Measurements from ENCODE around the gene CSTF3.
"Not testable (repeated sequence)": the region's sequence is repeated elsewhere in the genome, so short reads cannot be mapped to it uniquely, and the experiment has no call there.

The CSTF3 gene

DNA sequence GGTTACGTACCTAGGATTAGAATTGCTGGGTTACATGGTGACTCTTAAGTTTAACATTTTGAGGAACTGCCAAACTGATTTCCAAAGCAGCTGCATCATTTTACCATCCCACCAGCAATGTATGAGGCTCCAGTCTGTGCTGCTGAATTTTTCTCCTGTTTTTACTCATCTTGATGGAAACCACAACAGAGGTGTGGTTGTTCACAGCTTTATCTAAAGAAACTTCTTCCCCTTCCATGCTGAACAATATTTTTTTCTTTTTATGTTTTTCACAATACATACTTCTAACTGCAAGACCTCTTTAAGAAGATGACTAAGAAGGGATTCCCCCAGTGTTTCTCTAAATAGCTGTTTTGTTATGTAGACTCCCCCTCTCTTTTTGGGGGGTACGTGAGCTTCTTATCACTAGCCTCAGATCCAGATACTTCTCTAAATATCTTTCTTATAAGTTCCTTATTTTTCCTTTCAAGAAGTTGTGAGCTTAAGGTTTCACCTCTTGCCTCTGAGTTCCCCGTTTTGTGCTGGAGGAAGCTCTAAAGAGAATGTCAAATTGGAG is 97.9 kb downstream of the CSTF3 start:
- Histone ChIP-seq H3K36me3 (ENCODE audit: control insufficient read depth in 1 of 2, insufficient read depth in 2 of 2, low read length in 2 of 2) (peaks cover 4 to 22% of the 10 kb centered on the region in 2 donors), H3K4me1 (ENCODE audit: control insufficient read depth in 1 of 2, insufficient read depth in 2 of 2, low read length in 2 of 2) (peaks cover 18 to 21% of the 10 kb centered on the region in 2 donors), H3K27me3 (ENCODE audit: control insufficient read depth in 1 of 2, insufficient read depth in 2 of 2, low read length in 2 of 2) (no peaks in the 10 kb centered on the region), H3K4me3 (ENCODE audit: low read depth in 1 of 2, low read length in 2 of 2) (no peak overlapping the region), H3K9me3 (ENCODE audit: control insufficient read depth in 1 of 2, low read length in 2 of 2) (no peaks in the 10 kb centered on the region), H3K9ac (ENCODE audit: low read depth in 1 of 2, low read length in 2 of 2) (no peak overlapping the region), H3K27ac (ENCODE audit: low read depth, low read length) (no peak overlapping the region)

DNA sequence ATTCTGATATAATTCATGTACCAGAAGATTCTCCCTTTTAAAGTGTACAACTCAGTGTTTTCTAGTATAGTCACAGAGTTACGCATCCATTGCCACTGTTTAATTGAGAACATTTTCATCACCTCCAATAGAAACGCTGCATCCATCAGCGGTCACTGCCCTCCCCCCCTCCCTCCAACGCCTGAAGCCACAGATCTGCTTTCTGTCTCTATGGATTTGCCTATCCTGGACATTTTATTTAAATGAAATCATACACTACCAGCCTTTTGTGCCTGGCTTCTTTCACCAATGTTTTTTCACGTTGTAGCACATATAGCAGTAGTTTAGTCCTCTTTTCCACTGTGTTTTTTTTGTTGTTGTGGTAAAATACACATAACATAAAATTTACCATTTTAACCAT is 99.1 kb downstream of the CSTF3 start:
- peaks cover 2 to 18% of the 10 kb centered on the region in 2 donors for H3K36me3 ChIP-seq (ENCODE audit: control insufficient read depth in 1 of 2, insufficient read depth in 2 of 2, low read length in 2 of 2)
- no peaks in the 10 kb centered on the region for H3K27me3 ChIP-seq (ENCODE audit: control insufficient read depth in 1 of 2, insufficient read depth in 2 of 2, low read length in 2 of 2)
- H3K9ac ChIP-seq (ENCODE audit: low read depth in 1 of 2, low read length in 2 of 2) = no peak overlapping the region
- peaks cover 18 to 21% of the 10 kb centered on the region in 2 donors for H3K4me1 ChIP-seq (ENCODE audit: control insufficient read depth in 1 of 2, insufficient read depth in 2 of 2, low read length in 2 of 2)
- H3K4me3 ChIP-seq (ENCODE audit: low read depth in 1 of 2, low read length in 2 of 2) = no peak overlapping the region
- no peak overlapping the region for H3K27ac ChIP-seq (ENCODE audit: low read depth, low read length)
- H3K9me3 ChIP-seq (ENCODE audit: control insufficient read depth in 1 of 2, low read length in 2 of 2) = no peaks in the 10 kb centered on the region

DNA sequence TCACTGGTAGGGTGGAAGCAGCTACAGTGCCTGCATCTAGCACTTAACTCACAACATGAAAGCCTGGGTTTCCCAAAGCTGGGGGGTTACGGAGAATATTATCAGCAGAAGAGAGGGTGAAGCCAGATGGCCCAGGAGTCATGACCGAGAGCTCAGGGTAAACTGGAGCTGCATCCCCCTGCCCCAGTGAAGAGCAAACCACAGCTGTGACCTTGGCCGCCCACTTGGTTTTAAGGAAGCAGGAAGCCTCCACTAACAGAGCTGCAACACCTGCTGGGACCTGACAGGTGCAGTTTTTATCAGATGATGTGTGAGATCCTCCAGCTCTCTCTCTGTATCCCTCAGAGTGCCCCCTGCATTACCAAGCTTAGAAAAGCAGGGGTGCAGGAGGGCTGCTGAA is 101.0 kb downstream of the CSTF3 start:
- no peak overlapping the region for H3K4me3 ChIP-seq (ENCODE audit: low read depth in 1 of 2, low read length in 2 of 2)
- H3K27ac ChIP-seq (ENCODE audit: low read depth, low read length) = no peak overlapping the region
- H3K9me3 ChIP-seq (ENCODE audit: control insufficient read depth in 1 of 2, low read length in 2 of 2) = no peaks in the 10 kb centered on the region
- H3K9ac ChIP-seq (ENCODE audit: low read depth in 1 of 2, low read length in 2 of 2) = no peak overlapping the region
- peaks cover 2 to 10% of the 10 kb centered on the region in 2 donors for H3K36me3 ChIP-seq (ENCODE audit: control insufficient read depth in 1 of 2, insufficient read depth in 2 of 2, low read length in 2 of 2)
- H3K27me3 ChIP-seq (ENCODE audit: control insufficient read depth in 1 of 2, insufficient read depth in 2 of 2, low read length in 2 of 2) = no peaks in the 10 kb centered on the region
- peaks cover 18 to 21% of the 10 kb centered on the region in 2 donors for H3K4me1 ChIP-seq (ENCODE audit: control insufficient read depth in 1 of 2, insufficient read depth in 2 of 2, low read length in 2 of 2)

DNA sequence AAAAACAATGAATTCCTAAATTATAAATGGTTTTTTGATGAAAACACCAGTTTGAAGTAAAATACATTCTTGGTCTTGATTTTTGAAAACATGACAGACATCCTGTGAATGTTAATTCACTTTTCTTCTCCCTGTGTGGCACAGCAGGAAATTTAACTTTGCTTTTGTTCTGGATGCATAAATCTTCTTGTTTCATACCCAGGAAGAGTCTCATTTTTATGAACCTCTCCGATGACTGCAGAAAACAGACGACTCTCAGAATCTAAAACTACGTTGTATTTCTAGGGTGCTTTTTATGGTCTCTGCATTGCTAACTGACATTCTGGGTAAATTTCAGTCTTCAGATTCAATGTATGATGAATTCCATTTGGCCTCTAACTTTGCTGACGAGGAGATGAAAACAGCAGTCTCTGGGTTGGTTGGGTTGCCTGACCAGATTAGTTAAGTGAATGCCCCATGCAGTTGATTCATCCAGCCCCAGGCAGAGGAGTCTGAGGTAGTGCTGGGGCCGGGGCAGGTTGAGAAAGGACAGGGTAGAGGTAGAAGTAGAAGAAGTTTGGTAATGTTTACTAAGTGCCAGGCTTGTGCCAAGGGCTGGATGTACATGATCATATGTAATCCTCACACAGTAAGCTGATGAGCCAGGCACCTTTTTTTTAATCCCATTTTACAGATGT is 101.8 kb downstream of the CSTF3 start:
- H3K9me3 ChIP-seq (ENCODE audit: control insufficient read depth in 1 of 2, low read length in 2 of 2) = no peaks in the 10 kb centered on the region
- peaks cover 15 to 18% of the 10 kb centered on the region in 2 donors for H3K4me1 ChIP-seq (ENCODE audit: control insufficient read depth in 1 of 2, insufficient read depth in 2 of 2, low read length in 2 of 2)
- H3K27ac ChIP-seq (ENCODE audit: low read depth, low read length) = no peak overlapping the region
- H3K4me3 ChIP-seq (ENCODE audit: low read depth in 1 of 2, low read length in 2 of 2) = no peak overlapping the region
- no peaks in the 10 kb centered on the region for H3K27me3 ChIP-seq (ENCODE audit: control insufficient read depth in 1 of 2, insufficient read depth in 2 of 2, low read length in 2 of 2)
- H3K36me3 ChIP-seq (ENCODE audit: control insufficient read depth in 1 of 2, insufficient read depth in 2 of 2, low read length in 2 of 2) = peaks cover 2 to 10% of the 10 kb centered on the region in 2 donors
- no peak overlapping the region for H3K9ac ChIP-seq (ENCODE audit: low read depth in 1 of 2, low read length in 2 of 2)

DNA sequence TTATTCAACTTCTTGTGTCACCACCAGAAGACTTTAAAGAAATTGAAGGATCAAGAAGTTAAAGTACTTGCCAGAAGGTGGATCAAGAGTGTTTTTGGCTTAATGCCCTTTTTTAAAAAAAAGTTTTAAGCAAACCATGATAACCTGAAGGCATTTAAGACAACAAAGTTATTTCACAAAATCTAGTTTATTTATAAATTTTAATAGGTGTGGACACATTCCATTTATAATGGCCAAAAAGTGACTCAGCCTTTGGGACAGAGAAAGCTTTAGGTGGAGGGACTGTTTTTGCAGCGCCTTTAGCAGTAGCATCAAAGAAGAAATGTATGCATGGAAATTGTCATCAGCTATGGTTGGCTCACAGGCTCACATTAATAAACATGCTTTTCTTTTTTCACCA is 104.0 kb downstream of the CSTF3 start:
- Histone ChIP-seq H3K9ac (ENCODE audit: low read depth in 1 of 2, low read length in 2 of 2) (no peak overlapping the region), H3K4me1 (ENCODE audit: control insufficient read depth in 1 of 2, insufficient read depth in 2 of 2, low read length in 2 of 2) (peaks cover 12 to 15% of the 10 kb centered on the region in 2 donors), H3K36me3 (ENCODE audit: control insufficient read depth in 1 of 2, insufficient read depth in 2 of 2, low read length in 2 of 2) (peaks cover 0 to 7% of the 10 kb centered on the region in 2 donors), H3K4me3 (ENCODE audit: low read depth in 1 of 2, low read length in 2 of 2) (no peak overlapping the region), H3K27ac (ENCODE audit: low read depth, low read length) (no peak overlapping the region), H3K9me3 (ENCODE audit: control insufficient read depth in 1 of 2, low read length in 2 of 2) (no peaks in the 10 kb centered on the region), H3K27me3 (ENCODE audit: control insufficient read depth in 1 of 2, insufficient read depth in 2 of 2, low read length in 2 of 2) (no peaks in the 10 kb centered on the region)

GRCh38 chr11:33055375-33055774 is 105.9 kb downstream of the CSTF3 start:
- peaks cover 1 to 6% of the 10 kb centered on the region in 2 donors for H3K4me1 ChIP-seq (ENCODE audit: control insufficient read depth in 1 of 2, insufficient read depth in 2 of 2, low read length in 2 of 2)
- no peak overlapping the region for H3K4me3 ChIP-seq (ENCODE audit: low read depth in 1 of 2, low read length in 2 of 2)
- H3K36me3 ChIP-seq (ENCODE audit: control insufficient read depth in 1 of 2, insufficient read depth in 2 of 2, low read length in 2 of 2) = peaks cover 0 to 6% of the 10 kb centered on the region in 2 donors
- no peak overlapping the region for H3K9ac ChIP-seq (ENCODE audit: low read depth in 1 of 2, low read length in 2 of 2)
- H3K9me3 ChIP-seq (ENCODE audit: control insufficient read depth in 1 of 2, low read length in 2 of 2) = no peaks in the 10 kb centered on the region
- no peaks in the 10 kb centered on the region for H3K27me3 ChIP-seq (ENCODE audit: control insufficient read depth in 1 of 2, insufficient read depth in 2 of 2, low read length in 2 of 2)
- no peak overlapping the region for H3K27ac ChIP-seq (ENCODE audit: low read depth, low read length)

GRCh38 chr11:33052231-33052630 is 109.0 kb downstream of the CSTF3 start:
- Histone ChIP-seq H3K36me3 (ENCODE audit: control insufficient read depth in 1 of 2, insufficient read depth in 2 of 2, low read length in 2 of 2) (peaks cover 0 to 2% of the 10 kb centered on the region in 2 donors), H3K9me3 (ENCODE audit: control insufficient read depth in 1 of 2, low read length in 2 of 2) (no peaks in the 10 kb centered on the region), H3K27ac (ENCODE audit: low read depth, low read length) (no peak overlapping the region), H3K9ac (ENCODE audit: low read depth in 1 of 2, low read length in 2 of 2) (no peak overlapping the region), H3K4me1 (ENCODE audit: control insufficient read depth in 1 of 2, insufficient read depth in 2 of 2, low read length in 2 of 2) (peaks cover 0 to 4% of the 10 kb centered on the region in 2 donors), H3K27me3 (ENCODE audit: control insufficient read depth in 1 of 2, insufficient read depth in 2 of 2, low read length in 2 of 2) (no peaks in the 10 kb centered on the region), H3K4me3 (ENCODE audit: low read depth in 1 of 2, low read length in 2 of 2) (no peak overlapping the region)

DNA sequence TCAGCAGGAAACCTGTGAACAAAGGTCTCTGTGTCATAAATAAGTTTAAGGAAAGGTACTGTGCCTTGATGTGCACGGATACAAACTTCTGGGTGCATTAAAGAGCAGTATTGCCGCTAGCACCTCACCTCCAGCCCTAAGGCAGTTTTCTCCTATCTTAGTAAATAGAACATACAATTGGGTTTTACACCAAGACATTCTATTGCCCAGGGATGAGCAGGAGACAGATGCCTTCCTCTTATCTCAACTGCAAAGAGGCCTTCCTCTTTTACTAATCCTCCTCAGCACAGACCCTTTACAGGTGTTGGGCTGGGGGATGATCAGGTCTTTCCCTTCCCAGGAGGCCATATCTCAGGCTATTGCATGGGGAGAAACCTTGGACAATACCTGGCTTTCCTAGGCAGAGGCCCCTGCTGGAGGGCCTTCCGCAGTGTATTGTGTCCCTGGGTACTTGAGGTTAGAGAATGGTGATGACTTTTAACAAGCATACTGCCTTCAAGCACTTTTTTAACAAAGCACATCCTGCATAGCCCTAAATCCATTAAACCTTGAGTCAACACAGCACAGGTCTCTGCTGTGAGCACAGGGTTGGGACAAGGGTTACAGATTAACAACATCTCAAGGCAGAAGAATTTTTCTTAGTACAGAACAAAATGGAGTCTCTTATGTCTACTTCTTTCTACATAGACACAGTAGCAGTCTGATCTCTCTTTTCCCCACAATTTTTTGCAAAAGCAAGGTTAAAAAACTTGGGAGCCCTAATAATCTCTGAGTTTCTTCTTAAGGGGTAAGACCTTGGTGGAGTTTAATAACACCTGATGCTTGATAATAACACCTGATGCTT is 111.5 kb downstream of the CSTF3 start:
- not testable (repeated sequence) for H3K27me3 ChIP-seq (ENCODE audit: control insufficient read depth in 1 of 2, insufficient read depth in 2 of 2, low read length in 2 of 2); H3K4me3 ChIP-seq (ENCODE audit: low read depth in 1 of 2, low read length in 2 of 2); H3K9me3 ChIP-seq (ENCODE audit: control insufficient read depth in 1 of 2, low read length in 2 of 2); H3K27ac ChIP-seq (ENCODE audit: low read depth, low read length); H3K36me3 ChIP-seq (ENCODE audit: control insufficient read depth in 1 of 2, insufficient read depth in 2 of 2, low read length in 2 of 2); H3K9ac ChIP-seq (ENCODE audit: low read depth in 1 of 2, low read length in 2 of 2)
- H3K4me1 ChIP-seq (ENCODE audit: control insufficient read depth in 1 of 2, insufficient read depth in 2 of 2, low read length in 2 of 2) = peaks cover 10% of the 10 kb centered on the region in 2 donors

- not testable (repeated sequence) for H3K9ac ChIP-seq (ENCODE audit: low read depth in 1 of 2, low read length in 2 of 2); H3K4me3 ChIP-seq (ENCODE audit: low read depth in 1 of 2, low read length in 2 of 2); H3K27ac ChIP-seq (ENCODE audit: low read depth, low read length); H3K27me3 ChIP-seq (ENCODE audit: control insufficient read depth in 1 of 2, insufficient read depth in 2 of 2, low read length in 2 of 2); H3K9me3 ChIP-seq (ENCODE audit: control insufficient read depth in 1 of 2, low read length in 2 of 2); H3K36me3 ChIP-seq (ENCODE audit: control insufficient read depth in 1 of 2, insufficient read depth in 2 of 2, low read length in 2 of 2)
- H3K4me1 ChIP-seq (ENCODE audit: control insufficient read depth in 1 of 2, insufficient read depth in 2 of 2, low read length in 2 of 2) = peaks cover 10 to 13% of the 10 kb centered on the region in 2 donors
Observed at GRCh38 chr11:33048701-33049100, 112.6 kb downstream of the CSTF3 start.

Measured in duodenal mucosa (tissue), 2 donors.